Measurements from ENCODE around the gene BCL7A. TPM values are rescaled to one million over a fixed set of nuclear protein-coding genes. Genes with fewer than 3 reads are reported as not detected.

BCL7A gene
- total and polyA plus RNA-seq, 2 experiments from 2014 or later: 9.6 to 14.9 TPM

DNA sequence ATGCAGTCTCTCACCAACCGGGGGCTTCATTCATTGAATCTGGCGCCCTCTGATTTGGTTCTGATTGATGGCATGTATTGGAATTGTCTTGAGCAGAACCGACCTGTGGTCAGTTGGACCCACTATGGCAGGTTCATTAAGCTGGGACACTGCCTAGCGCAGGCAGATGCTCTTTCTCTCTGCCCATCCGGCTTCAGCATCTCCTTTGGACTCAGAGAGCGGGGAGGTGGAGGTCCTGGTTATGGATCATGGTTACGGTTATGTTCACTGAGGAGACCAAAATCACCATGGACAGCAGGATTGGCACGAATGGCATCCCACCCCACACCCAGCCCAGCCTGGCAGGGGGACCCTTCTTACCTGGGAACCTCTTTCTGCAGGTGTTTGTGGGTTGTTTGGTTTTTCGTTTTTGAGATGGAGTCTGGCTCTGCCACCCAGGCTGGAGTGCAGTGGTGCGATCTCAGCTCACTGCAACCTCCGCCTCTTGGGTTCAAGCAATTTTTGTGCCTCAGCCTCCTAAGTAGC lies 16.4 kb upstream of the BCL7A start:
- H3K27ac ChIP-seq: no peak overlapping the region
- no peak for DNase-seq (ENCODE audit: low spot score)
- no peaks in the 10 kb centered on the region for H3K9me2 ChIP-seq (replicated peaks; ENCODE audit: insufficient read depth)
- no peaks in the 10 kb centered on the region for H3K4me1 ChIP-seq (ENCODE audit: insufficient read depth)
- no peaks in the 10 kb centered on the region for H3K36me3 ChIP-seq (replicated peaks; ENCODE audit: insufficient read depth, low read depth)
- WGBS (ENCODE audit: low lambda C conversion rate, missing lambda C conversion rate): 92% methylated on average over 11 of the region's 11 CpGs
- H3K4me2 ChIP-seq: no peak overlapping the region
- H3K27me3 ChIP-seq: no peaks in the 10 kb centered on the region
- H3K79me2 ChIP-seq: no peaks in the 10 kb centered on the region
- no peak overlapping the region for H3K4me3 ChIP-seq
- no peak for TF ChIP-seq EZH2phosphoT487 (IDR thresholded peaks at IDR 0.05; ENCODE audit: low read depth, severe bottlenecking, unreplicated experiment)
- TF ChIP-seq EZH2 (IDR thresholded peaks at IDR 0.05; ENCODE audit: borderline replicate concordance): no peak
- TF ChIP-seq, protein P1, sequence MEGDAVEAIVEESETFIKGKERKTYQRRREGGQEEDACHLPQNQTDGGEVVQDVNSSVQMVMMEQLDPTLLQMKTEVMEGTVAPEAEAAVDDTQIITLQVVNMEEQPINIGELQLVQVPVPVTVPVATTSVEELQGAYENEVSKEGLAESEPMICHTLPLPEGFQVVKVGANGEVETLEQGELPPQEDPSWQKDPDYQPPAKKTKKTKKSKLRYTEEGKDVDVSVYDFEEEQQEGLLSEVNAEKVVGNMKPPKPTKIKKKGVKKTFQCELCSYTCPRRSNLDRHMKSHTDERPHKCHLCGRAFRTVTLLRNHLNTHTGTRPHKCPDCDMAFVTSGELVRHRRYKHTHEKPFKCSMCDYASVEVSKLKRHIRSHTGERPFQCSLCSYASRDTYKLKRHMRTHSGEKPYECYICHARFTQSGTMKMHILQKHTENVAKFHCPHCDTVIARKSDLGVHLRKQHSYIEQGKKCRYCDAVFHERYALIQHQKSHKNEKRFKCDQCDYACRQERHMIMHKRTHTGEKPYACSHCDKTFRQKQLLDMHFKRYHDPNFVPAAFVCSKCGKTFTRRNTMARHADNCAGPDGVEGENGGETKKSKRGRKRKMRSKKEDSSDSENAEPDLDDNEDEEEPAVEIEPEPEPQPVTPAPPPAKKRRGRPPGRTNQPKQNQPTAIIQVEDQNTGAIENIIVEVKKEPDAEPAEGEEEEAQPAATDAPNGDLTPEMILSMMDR (IDR thresholded peaks at IDR 0.05; ENCODE audit: poor library complexity): no peak
- H4K20me1 ChIP-seq (ENCODE audit: insufficient read depth, poor library complexity, severe bottlenecking): no peaks in the 10 kb centered on the region
- no peaks in the 10 kb centered on the region for H3K9me3 ChIP-seq (ENCODE audit: low read depth)
- no peak overlapping the region for H2AFZ ChIP-seq

- Histone ChIP-seq H3K27ac (no peak overlapping the region), H3K36me3 (replicated peaks; ENCODE audit: insufficient read depth, low read depth) (no peaks in the 10 kb centered on the region), H3K4me2 (no peak overlapping the region), H3K9me3 (ENCODE audit: low read depth) (no peaks in the 10 kb centered on the region), H3K4me3 (no peak overlapping the region), H3K79me2 (no peaks in the 10 kb centered on the region), H2AFZ (no peak overlapping the region), H3K4me1 (ENCODE audit: insufficient read depth) (no peaks in the 10 kb centered on the region), H3K9me2 (replicated peaks; ENCODE audit: insufficient read depth) (no peaks in the 10 kb centered on the region), H3K27me3 (no peaks in the 10 kb centered on the region), H4K20me1 (ENCODE audit: insufficient read depth, poor library complexity, severe bottlenecking) (no peaks in the 10 kb centered on the region)
- DNase-seq (ENCODE audit: low spot score): no peak
- TF ChIP-seq EZH2phosphoT487 (IDR thresholded peaks at IDR 0.05; ENCODE audit: low read depth, severe bottlenecking, unreplicated experiment): no peak
- TF ChIP-seq, protein P1 (IDR thresholded peaks at IDR 0.05; ENCODE audit: poor library complexity): no peak
- no peak for TF ChIP-seq EZH2 (IDR thresholded peaks at IDR 0.05; ENCODE audit: borderline replicate concordance)
- WGBS (ENCODE audit: low lambda C conversion rate, missing lambda C conversion rate): 97% methylated on average over 24 of the region's 24 CpGs
Measured at GRCh38 chr12:122006186-122006926, 15.3 kb upstream of the BCL7A start.

DNA sequence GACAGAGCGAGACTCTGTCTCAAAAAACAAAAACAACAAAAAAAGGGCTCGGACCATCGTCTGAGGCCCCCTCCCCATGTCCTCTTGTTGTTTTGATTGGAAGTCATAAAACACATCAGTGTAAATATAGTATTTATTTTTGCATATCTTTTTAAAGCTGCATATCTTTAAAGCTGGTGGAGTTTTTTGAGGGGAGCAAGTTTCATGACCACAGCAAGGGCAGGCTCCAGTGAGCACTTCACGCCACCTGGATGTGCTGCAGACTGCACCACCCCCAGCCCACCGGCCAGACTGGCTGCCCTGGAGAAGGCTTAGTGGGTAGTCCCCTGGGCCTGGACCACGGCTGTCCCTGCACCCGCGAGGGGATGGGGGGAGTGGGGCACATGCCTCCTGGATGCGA lies 11.9 kb upstream of the BCL7A start:
- no peaks in the 10 kb centered on the region for H4K20me1 ChIP-seq (ENCODE audit: insufficient read depth, poor library complexity, severe bottlenecking)
- no peak overlapping the region for H3K4me2 ChIP-seq
- WGBS (ENCODE audit: low lambda C conversion rate, missing lambda C conversion rate): 89% methylated on average over 7 of the region's 9 CpGs
- H3K4me3 ChIP-seq: no peak overlapping the region
- no peaks in the 10 kb centered on the region for H3K36me3 ChIP-seq (replicated peaks; ENCODE audit: insufficient read depth, low read depth)
- H3K4me1 ChIP-seq (ENCODE audit: insufficient read depth): no peaks in the 10 kb centered on the region
- no peak for DNase-seq (ENCODE audit: low spot score)
- H3K9me2 ChIP-seq (replicated peaks; ENCODE audit: insufficient read depth): no peaks in the 10 kb centered on the region
- H3K27me3 ChIP-seq: no peaks in the 10 kb centered on the region
- no peaks in the 10 kb centered on the region for H3K79me2 ChIP-seq
- H3K9me3 ChIP-seq (ENCODE audit: low read depth): no peaks in the 10 kb centered on the region
- no peak overlapping the region for H3K27ac ChIP-seq
- no peak overlapping the region for H2AFZ ChIP-seq
- TF ChIP-seq, protein P1 (IDR thresholded peaks at IDR 0.05; ENCODE audit: poor library complexity): no peak
- TF ChIP-seq EZH2phosphoT487 (IDR thresholded peaks at IDR 0.05; ENCODE audit: low read depth, severe bottlenecking, unreplicated experiment) (no peak), EZH2 (IDR thresholded peaks at IDR 0.05; ENCODE audit: borderline replicate concordance) (no peak)

All from hepatocyte (in vitro differentiated cells).